Smooth muscle cell (in vitro differentiated cells): ENCODE measurements around the gene SEC23IP. TPM values are rescaled to one million over a fixed set of nuclear protein-coding genes. Genes with fewer than 3 reads are reported as not detected.

ENCODE experiments used
- DNase-seq: peaks from one replicate; lab custom pipeline; 2025; ENCODE audit not compliant: unreplicated experiment; lab: John Stamatoyannopoulos, UW
- H2AFZ ChIP-seq: fragments of 200-600 bp; sonication (generic); 2 replicates; pipeline ENCODE4 v1.6.0; 2016; ENCODE audit warnings: antibody characterized with exemption, low read depth, mild to moderate bottlenecking
- H3F3A ChIP-seq: fragments of 200-600 bp; sonication (generic); 2 replicates; pipeline ENCODE4 v1.6.0; 2017; ENCODE audit warnings: antibody characterized with exemption, low read depth
- H3K27ac ChIP-seq: fragments of 200-600 bp; sonication (generic); 2 replicates; pipeline ENCODE4 v1.5.1; 2016; ENCODE audit warnings: low read depth, mild to moderate bottlenecking
- H3K27me3 ChIP-seq: fragments of 200-600 bp; sonication (generic); 2 replicates; pipeline ENCODE4 v1.6.1; 2016; ENCODE audit warnings: low read depth, mild to moderate bottlenecking
- H3K36me3 ChIP-seq: fragments of 200-600 bp; sonication (generic); 2 replicates; pipeline ENCODE4 v1.5.1; 2016; ENCODE audit warnings: low read depth
- H3K4me1 ChIP-seq: fragments of 200-600 bp; sonication (generic); 2 replicates; pipeline ENCODE4 v1.5.1; 2016; ENCODE audit warnings: low read depth
- H3K4me2 ChIP-seq: fragments of 200-600 bp; sonication (generic); 2 replicates; pipeline ENCODE4 v1.6.0; 2016; ENCODE audit warnings: mild to moderate bottlenecking
- H3K4me3 ChIP-seq: fragments of 200-600 bp; sonication (generic); 2 replicates; pipeline ENCODE4 v1.5.1; 2016; ENCODE audit warnings: mild to moderate bottlenecking
- H3K79me2 ChIP-seq: fragments of 200-600 bp; sonication (generic); 2 replicates; pipeline ENCODE4 v1.6.0; 2016; ENCODE audit warnings: low read depth, mild to moderate bottlenecking
- H3K9ac ChIP-seq: fragments of 200-600 bp; sonication (generic); 2 replicates; pipeline ENCODE4 v1.6.0; 2016; ENCODE audit warnings: low read depth
- H3K9me3 ChIP-seq: fragments of 200-600 bp; sonication (generic); replicated peaks from 2 replicates; pipeline ENCODE4 v1.5.1; 2016; ENCODE audit warnings: low read depth
- H4K20me1 ChIP-seq: fragments of 200-600 bp; sonication (generic); 2 replicates; pipeline ENCODE4 v1.6.0; 2016; ENCODE audit warnings: low read depth
- WGBS: methylation state at CpG from one replicate; pipeline ENCODE4 v1.1.7; 2016; ENCODE audit warnings: low lambda C conversion rate; 5-methylcytosine and 5-hydroxymethylcytosine counted together
- polyA plus RNA-seq: library from polyadenylated mRNA; unstranded; fragments of >200 nt; fragmentation: Nextera tagmentation; extraction: Ambion mirVana; gene quantifications from 2 replicates; pipeline ENCODE4 v1.2.1, GENCODE V29; 2016
- total RNA-seq: library from RNA; depleted of rRNA; stranded (reverse); fragments of >200 nt; gene quantifications from 2 replicates; pipeline ENCODE4 v1.2.3, GENCODE V29; 2014
- TF ChIP-seq, protein P1 (sequence below): fragments of 200-600 bp; sonication (generic); IDR thresholded peaks from 2 replicates; pipeline ENCODE4 v1.5.1; 2017; ENCODE audit warnings: borderline replicate concordance, mild to moderate bottlenecking, antibody characterized with exemption; ENCODE audit not compliant: insufficient read depth, poor library complexity, severe bottlenecking

The SEC23IP gene
- total and polyA plus RNA-seq, 2 experiments from 2014 or later = 35.9 to 49.4 TPM

DNA sequence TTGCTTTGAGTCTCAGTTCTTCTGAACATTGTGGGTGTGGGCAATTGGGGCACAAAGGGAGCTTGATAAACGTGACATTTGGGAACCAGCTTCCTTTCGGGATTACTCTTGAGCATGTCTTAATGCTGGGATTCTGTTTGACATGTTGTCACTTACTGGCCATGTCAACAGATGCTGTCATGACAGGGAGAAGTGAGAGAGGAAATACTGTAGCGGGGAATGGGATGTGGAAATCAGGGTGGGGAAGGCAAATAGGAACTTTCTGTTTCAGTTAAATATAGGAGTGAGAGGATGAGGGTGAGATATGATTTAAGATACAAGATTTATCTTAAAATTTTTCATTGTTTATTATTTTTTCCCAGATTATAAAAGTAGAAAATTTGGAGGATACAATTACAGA is 83.9 kb downstream of the SEC23IP start:
- no peak overlapping the region for H3K9ac ChIP-seq
- no peaks in the 10 kb centered on the region for H3F3A ChIP-seq
- no peaks in the 10 kb centered on the region for H3K79me2 ChIP-seq
- H3K4me1 ChIP-seq = no peaks in the 10 kb centered on the region
- WGBS = 83% methylated on average over 3 of the region's 3 CpGs
- no peak for DNase-seq
- H3K4me2 ChIP-seq = no peak overlapping the region
- H3K9me3 ChIP-seq = no peaks in the 10 kb centered on the region
- no peak overlapping the region for H2AFZ ChIP-seq
- TF ChIP-seq, protein P1, sequence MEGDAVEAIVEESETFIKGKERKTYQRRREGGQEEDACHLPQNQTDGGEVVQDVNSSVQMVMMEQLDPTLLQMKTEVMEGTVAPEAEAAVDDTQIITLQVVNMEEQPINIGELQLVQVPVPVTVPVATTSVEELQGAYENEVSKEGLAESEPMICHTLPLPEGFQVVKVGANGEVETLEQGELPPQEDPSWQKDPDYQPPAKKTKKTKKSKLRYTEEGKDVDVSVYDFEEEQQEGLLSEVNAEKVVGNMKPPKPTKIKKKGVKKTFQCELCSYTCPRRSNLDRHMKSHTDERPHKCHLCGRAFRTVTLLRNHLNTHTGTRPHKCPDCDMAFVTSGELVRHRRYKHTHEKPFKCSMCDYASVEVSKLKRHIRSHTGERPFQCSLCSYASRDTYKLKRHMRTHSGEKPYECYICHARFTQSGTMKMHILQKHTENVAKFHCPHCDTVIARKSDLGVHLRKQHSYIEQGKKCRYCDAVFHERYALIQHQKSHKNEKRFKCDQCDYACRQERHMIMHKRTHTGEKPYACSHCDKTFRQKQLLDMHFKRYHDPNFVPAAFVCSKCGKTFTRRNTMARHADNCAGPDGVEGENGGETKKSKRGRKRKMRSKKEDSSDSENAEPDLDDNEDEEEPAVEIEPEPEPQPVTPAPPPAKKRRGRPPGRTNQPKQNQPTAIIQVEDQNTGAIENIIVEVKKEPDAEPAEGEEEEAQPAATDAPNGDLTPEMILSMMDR = no peak
- no peaks in the 10 kb centered on the region for H4K20me1 ChIP-seq
- H3K27ac ChIP-seq = no peak overlapping the region
- no peak overlapping the region for H3K4me3 ChIP-seq
- no peaks in the 10 kb centered on the region for H3K27me3 ChIP-seq
- no peaks in the 10 kb centered on the region for H3K36me3 ChIP-seq

DNA sequence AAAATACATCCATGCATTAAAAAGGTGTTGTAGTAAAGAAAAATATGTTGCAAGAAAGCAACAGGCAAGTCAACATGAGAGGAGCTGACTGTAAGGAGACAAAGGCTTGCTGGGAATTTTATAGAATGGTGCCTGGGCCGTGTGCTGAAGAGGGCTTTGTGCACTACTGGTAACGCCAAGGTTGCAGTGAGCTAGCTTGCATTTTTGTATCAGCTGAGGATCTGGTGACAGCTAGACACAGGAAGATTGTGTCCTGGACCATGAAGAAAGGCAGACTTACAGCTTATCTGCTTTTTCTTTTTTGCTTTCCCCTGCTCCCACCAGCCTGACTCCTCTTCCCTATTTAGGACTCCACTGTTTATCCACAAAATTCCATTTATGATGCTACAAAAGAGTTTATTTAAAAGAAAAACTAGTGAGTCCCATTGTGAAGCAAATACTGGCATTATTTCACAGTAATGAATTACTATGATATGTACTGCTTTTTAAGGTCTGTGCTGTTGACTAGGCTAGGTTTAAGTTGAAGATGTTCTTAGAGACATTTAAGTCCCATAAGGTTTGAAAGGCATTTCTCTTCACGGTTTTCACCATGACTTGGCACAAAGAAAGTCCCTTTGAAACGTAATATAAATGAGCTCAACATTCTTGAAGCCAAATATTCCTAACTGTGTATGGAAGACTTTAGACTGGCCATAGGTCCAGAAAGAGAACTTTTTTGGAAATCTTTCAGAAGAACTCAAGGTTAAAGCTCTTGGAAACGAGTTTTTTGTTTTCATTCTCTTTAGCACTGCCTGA is 88.6 kb downstream of the SEC23IP start:
- Histone ChIP-seq H3K27ac (no peak overlapping the region), H4K20me1 (no peaks in the 10 kb centered on the region), H3K79me2 (no peaks in the 10 kb centered on the region), H3K9ac (no peak overlapping the region), H2AFZ (no peak overlapping the region), H3K4me1 (no peaks in the 10 kb centered on the region), H3K27me3 (no peaks in the 10 kb centered on the region), H3K9me3 (no peaks in the 10 kb centered on the region), H3K4me3 (no peak overlapping the region), H3F3A (no peaks in the 10 kb centered on the region), H3K4me2 (no peak overlapping the region), H3K36me3 (no peaks in the 10 kb centered on the region)
- 80% methylated on average over 5 of the region's 5 CpGs for WGBS
- TF ChIP-seq, protein P1 = no peak
- DNase-seq = no peak

DNA sequence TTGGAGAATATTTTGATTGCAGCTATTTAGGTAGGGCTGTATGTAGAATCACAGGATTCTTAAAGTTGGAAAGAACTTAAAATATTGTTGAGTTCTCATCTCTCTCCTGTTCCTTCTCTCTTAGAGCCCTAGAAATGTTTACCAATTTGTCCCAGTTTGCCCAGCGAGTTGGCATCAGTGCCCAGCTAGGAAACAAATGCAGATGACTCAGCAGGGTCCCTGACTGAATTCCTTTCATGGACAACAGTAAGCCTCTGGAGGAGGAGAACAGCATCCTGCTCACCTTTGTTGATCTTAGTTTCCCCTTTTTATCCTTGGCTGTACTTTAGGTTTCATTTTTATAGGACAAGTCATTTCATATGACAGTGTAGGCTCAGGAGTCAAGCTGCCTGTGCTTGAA is 89.3 kb downstream of the SEC23IP start:
- no peak for DNase-seq
- Histone ChIP-seq H3F3A (no peaks in the 10 kb centered on the region), H3K27me3 (no peaks in the 10 kb centered on the region), H4K20me1 (no peaks in the 10 kb centered on the region), H3K4me3 (no peak overlapping the region), H3K9me3 (no peaks in the 10 kb centered on the region), H3K79me2 (no peaks in the 10 kb centered on the region), H3K36me3 (no peaks in the 10 kb centered on the region), H3K9ac (no peak overlapping the region), H2AFZ (no peak overlapping the region), H3K4me2 (no peak overlapping the region), H3K4me1 (no peaks in the 10 kb centered on the region), H3K27ac (no peak overlapping the region)
- 68% methylated on average over 1 of the region's 1 CpG for WGBS
- TF ChIP-seq, protein P1 = no peak

DNA sequence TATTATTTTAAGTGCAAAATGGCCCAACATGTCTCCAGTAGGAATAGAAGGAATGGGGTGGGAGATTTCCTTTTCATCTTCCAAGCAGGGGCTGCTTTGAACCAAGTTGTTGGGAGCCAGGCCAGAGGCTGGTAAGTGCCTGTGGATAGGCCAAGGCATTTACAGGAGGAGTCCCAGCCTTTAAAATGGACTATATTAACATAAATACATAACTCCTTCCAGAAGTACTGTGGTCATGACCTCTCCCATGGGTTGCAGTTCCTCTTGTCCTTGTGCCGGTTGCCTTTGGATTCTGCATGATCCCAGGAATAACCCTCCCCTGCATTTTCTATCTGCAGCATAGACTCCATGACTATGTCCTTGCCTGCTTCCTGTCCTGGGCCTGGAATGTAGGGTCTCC is 95.8 kb downstream of the SEC23IP start:
- H3K27me3 ChIP-seq = no peaks in the 10 kb centered on the region
- H3K36me3 ChIP-seq = no peaks in the 10 kb centered on the region
- H3K4me1 ChIP-seq = no peaks in the 10 kb centered on the region
- no peaks in the 10 kb centered on the region for H3K9me3 ChIP-seq
- no peaks in the 10 kb centered on the region for H4K20me1 ChIP-seq
- no peak for DNase-seq
- H3K9ac ChIP-seq = no peak overlapping the region
- no peak overlapping the region for H2AFZ ChIP-seq
- no peaks in the 10 kb centered on the region for H3K79me2 ChIP-seq
- TF ChIP-seq, protein P1 = no peak
- H3K27ac ChIP-seq = no peak overlapping the region
- WGBS = 89% methylated on average over 1 of the region's 1 CpG
- no peaks in the 10 kb centered on the region for H3F3A ChIP-seq
- no peak overlapping the region for H3K4me2 ChIP-seq
- H3K4me3 ChIP-seq = no peak overlapping the region
